GM19397 (cell line): ENCODE results near the gene SMIM1.

ENCODE experiments used
- ATAC-seq: cut with Tn5 transposase; IDR thresholded peaks from one replicate; pipeline ENCODE4 v1.9.1; 2021; ENCODE audit warnings: mild to moderate bottlenecking, moderate library complexity; ENCODE audit not compliant: unreplicated experiment

Gene SMIM1

DNA sequence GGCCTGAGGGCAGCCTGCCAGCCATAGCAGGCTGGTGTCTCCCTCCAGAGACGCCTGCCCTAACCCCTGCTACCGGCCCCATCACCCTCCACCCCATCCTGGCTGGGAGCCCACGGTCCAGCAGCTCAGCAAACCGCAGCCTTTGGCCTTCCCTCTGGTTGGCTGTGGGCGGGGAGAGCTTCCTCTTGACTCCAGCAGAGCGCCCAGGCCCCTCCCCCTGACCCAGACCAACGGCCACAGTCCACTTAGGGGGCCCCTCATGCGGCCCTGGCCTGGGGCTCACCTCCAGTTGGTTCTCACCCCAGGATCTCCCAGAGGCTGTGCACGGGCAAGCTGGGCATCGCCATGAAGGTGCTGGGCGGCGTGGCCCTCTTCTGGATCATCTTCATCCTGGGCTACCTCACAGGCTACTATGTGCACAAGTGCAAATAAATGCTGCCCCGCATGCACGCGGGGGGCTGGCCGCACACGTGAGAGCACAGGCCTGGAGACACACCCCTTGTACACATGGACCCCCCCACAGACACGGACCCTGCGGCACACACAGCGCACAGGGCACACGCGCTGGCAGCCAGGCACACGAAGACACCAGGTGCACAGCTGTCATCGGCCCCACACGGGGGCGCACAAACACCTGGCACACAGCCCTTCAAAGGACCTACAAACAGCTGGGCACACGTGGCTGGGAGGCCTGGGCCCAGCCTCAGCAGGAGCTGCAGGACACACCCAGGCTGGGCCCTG lies 3.1 kb downstream of the SMIM1 start:
- no peak for ATAC-seq

DNA sequence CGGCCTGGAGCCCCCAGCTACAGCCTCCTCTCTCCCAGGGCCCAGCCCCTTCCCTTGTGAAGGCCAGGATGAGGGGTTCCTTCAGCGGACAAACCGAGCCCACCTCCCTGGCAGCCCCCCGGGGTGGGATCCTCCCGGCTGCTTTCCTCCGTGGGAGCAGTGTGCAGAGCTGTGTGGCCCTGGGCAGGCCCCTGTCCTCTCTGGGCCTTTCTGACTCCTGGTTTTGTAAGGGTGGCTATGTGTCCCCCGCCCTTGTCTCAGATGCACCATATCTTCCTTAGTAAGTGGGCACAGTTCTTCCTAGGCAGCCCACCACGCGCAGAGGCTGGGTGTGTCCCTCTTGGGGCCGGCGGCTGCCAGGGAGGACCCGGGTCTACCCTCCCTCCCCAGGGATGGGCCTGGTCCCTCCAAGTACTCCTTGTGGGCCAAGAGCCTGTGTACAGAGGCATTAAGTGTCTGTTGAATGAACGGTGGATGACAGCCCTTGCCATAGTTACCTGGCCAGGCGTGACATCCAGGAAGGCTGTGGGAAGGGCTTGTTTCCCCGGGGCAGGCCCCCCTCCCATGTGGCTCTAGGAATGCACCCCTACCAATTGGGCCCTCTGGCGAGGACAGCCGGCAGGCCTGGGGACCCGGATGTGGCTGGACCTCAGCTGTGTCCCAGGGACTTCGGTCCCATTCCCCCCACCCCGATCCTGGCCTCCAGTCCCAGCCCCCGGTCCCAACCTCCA lies 3.8 kb downstream of the SMIM1 start:
- ATAC-seq: no peak

DNA sequence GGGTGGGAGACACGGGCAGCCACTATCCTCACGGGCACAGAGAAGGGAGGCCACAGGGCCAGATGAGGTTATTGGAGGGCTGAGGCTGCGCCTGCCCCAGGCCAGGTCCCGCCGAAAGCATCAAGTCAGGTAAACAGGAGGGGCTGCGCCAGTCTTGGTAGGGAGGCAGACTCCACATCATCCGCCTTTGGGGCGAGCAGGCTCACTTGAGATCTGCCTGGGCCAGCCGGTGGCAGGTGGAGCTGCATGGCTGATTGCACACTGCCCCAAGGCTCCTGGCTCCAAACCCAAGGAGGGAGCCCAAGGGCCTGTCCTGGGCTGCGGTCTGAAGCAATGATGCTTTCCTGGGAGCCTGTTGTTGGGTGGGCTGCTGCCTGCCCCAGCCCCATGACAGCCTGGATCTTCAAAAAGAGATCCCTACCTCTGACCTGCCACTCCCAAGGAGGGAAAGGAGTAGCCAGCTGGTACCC lies 4.6 kb downstream of the SMIM1 start:
- ATAC-seq: no peak

DNA sequence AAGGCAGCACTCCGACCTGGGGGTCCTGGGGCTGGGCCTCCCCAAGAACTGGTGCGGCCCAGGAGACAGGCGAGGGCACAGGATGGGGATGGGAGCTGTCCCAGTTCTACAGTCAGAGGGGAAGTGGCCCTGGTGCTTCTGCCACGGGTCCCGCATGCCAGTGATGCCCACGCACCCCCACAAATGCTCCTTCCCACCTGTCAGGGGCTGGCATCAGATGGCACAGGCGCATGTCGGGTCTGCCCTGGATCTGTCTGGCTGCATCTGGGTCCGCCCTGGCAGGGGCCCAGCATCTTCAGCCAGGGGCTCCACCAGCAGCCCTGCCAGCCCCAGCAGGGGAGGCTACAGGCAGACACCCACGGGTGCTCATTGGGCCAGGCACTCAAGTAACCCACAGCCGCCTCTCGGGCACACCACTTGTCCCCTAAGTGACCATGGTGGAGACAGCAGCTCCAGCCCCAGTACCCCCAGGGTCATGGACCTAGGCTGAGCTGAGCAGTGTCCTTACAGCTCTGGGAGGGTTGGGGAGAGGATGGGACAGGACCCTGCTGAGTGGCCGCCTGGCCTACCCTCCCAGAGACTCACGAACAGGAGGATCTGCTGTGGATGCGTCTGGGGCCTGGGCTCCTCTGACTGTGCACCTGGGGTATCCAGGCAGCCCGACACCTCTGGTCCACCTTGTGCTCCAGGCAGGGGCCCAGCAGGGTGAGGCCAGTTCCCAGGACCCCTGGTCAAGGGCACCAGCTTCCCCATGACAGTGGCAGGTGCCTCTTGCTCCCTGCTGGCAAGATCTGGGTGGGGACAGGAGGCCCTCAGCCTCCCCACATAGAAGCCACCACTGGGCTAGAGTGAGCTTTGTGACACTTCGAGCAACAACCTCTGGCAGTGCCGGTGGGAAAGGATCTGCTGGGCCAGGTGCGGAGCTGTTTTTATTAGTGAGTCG lies 5.4 kb downstream of the SMIM1 start:
- no peak for ATAC-seq

DNA sequence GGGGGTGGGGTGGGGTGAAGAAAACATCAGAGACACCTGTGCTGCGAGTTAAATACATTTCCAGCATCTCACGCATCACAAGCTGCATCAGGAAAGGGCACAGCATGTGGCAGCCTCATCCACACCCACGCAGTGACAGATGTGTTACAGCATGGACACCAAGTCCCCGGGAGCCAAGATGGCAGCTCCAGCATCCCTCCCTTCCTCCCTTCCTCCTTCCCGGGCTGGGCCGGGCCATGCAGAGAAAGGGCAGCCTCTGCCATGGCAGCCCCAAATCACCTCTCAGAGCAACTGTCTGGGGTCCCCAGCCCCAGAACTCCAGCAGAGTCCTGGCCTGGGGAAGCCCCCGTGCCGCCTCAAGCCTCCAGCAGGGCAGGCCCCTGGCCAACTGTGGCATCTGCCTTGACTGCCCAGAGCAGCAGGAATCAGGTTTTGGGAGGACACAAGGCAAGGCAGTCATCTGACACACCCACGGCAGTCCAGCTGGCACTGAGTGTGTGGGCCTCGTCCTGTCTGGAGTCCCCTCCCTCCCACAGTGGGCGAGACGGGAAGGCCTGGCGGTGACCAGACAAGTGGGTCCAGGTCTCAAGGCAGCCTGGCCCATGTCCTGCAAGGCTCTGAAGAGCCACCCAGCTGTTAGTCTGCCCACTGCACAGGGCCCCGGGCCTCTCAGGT lies 6.2 kb downstream of the SMIM1 start:
- ATAC-seq: no peak

DNA sequence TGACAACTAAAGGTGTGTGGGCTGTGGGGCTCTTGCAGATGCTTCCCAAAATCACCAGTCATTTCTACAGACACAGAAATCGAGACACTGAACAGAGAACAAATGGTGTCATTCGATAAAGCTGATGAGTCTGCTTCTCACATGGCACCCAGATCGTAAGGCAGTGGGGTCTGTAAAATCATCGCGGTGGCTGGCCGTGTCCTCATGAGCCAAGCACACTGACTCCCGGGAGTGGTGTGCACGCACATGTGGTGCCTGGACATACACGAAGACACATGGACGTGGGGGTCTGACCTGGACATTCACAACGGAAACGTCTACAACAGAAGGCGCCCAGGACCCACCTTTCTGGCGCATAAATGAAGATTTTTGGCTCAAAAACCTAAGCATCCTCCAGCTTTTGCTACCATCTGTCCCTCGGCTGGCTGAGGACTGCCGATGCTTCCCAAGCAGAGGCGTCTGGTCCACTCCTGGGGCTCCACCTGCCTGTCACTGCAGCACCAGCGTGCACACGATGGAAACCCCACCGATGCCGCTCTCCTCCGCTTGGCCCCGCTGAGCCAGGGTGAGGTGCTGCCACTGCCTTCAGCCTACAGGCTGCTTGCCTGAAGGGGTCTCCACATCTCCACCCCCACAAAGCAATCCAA lies 6.8 kb downstream of the SMIM1 start:
- ATAC-seq: no peak

DNA sequence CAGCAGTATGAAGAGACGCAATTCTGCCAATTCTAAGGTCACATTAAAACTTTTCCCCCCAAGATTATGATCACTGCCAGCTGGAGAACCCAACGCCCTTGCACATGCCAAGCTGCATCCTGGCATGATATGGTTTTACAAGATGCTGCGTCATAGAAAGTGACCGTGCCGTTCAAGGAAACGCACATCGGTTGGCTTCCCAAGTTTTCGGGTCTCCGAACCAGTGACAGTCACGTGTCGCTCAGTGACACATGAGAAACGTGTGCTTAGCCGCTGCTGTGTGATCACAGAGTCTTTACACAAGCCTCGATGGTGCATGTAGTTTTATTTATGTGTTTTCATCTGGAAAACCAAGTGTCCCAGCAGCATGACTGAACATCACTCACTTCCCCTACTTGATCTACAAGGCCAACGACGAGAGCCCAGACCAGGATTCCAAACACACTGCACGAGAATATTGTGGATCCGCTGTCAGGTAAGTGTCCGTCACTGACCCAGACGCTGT lies 7.4 kb downstream of the SMIM1 start:
- no peak for ATAC-seq

DNA sequence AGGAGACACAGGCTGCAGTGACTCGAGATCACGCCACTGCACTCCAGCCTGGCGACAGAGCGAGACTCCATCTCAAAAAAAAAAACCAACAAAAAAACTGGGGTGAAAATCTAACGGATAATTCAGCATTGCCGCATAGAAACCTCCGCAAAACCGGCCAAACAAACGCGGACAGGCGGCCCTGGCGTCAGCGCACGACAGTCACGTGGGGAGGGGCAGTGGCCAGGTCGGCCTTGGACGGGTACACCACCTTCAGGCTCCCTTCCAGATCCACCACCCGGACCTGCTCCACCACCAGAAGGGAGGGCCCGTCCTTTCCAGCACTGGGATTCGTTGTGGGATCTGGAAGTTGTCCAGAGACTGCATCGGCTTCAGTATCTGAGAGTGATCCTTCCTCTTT lies 8.4 kb downstream of the SMIM1 start:
- no peak for ATAC-seq

DNA sequence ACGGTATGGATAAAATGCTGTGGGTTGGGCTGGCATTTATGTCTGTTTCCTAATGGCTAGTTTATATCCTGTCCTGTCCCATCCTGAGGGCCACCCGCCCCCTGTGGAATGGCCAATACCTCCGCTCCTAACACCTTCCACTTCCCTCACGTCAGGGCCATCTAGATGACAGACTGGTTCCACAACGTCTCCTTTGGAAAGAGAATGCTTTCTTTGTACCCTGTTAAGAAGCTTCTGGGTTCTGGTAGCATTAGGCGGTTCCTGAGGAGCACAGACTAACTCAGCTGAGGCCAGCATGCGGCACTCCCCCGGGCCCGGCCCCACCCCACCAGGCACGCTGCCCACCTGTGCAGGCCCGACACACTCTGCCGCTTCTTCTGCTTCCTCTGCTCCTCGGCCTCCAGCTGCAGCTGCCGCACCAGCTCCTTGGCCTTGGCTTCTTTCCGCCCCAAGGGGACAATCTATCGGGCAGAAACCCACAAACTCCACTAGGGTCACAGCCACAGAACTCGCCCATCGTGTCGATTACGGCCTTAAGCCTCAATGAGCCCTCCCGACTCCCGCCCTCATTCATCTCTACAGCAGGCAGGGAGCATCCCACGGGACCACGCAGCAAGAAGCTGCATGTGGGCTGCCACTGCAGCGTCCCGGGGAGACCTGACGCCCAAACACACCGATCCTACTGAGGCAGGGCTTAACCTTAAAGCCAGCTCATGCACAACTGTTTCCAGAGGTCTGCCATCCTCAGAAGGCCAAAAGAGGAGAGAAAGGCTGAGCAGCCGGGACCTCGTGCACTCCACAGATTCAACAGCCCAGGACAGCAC lies 11.3 kb downstream of the SMIM1 start:
- no peak for ATAC-seq

DNA sequence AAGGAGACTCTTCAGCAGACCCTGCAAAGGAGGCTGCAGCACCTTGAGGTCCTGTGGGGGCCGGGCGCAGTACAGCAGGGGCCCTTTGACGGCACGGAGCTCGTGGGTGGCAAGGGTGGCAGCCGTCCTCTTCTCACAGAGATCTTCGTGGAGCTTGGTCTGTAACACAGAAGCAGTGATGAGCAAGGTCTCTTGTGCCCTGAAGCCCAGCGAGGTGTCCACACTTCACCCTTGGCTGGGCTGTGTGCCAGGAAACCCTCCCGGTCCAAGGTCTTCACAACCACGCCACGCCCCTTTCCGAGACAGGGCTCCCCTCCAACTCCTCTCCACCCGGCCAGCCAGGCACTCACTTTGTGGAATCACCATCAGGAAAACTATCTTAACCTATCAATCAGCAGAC lies 12.5 kb downstream of the SMIM1 start:
- ATAC-seq: no peak

DNA sequence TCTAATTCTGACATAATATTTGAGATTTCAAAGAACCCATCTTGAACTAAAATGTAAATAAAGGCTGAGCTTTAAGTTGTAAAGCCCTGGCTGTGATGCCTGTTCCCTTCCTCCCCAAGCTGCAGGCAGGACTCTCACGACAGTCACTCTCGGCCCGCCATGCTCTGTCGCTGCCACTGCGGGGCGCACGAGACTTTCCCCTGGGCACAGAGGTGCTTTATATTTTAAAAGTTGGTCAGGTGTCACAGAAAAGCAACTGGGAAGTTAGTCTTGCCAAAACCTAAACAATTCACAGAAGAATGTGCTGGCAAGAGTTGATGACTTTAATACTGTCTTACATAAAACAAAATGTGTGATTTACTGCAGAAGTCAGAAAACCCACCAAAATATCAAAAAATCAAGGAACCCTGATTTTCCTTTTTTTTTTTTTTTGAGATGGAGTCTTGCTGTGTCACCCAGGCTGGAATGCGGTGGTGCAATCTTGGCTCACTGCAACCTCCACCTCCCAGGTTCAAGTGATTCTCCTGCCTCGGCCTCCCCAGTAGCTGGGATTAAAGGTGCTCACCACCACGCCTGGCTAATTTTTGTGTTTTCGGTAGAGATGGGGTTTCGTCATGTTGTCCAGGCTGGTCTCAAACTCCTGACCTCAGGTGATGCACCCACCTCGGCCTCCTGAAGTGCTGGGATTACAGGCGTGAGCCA lies 13.1 kb downstream of the SMIM1 start:
- no peak for ATAC-seq

DNA sequence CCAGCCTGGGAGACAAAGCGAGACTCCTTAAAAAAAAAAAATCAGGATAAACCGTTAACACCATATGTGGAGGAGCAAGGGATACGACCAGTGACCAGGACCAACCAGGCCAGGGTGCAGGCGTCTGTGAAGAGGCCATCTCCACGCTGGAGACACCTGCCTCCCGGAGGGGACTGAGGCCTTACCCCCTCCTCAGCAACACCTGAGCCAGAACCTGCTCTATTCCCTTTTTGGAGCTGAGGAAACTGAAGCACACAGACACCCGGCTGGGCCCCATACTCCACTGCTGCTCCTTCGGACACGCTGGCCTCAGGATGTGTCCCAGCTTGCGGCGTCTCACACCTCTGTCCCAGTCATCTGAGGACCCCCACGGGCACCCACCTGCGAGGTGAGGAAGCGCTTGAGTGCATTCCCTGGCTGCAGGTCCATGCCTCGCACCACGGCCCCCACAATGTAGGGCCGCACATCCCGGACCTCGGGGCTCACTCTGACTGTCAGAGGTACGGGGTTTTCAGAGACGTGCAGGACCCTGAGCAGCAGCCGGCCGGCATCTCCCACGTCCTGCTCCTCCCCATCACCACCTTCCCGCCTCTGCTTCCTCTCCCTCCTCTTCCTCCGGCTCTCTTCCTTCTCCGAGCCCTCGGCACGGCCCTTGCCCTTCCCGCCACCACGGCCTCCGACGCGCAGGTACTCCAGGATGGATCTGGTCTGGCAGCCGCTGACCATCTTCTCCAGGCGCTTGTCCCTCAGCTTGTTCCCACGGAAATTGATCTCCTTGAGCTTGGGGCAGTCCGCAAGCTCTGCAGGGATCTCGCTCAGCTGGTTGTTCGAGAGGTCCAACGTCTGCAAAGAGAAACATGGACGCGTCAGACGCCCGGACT lies 14.2 kb downstream of the SMIM1 start:
- no peak for ATAC-seq

DNA sequence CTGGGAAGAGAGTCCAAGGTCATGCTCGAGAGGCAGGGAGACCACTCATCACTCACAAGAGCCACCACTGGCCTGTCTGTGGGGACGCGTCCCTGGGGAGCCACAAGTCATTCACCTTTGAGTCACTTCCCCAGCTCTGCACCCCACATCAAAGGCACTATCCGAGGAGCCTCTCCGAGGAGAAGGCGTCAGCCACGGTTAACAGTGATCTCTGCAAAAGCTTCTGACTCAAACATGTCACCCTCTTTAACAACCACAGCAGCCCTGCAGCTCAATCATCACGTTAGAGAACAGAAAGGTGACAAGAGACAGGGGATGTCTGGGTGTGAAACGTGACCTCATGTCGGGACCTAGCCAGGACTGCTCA lies 14.8 kb downstream of the SMIM1 start:
- no peak for ATAC-seq

DNA sequence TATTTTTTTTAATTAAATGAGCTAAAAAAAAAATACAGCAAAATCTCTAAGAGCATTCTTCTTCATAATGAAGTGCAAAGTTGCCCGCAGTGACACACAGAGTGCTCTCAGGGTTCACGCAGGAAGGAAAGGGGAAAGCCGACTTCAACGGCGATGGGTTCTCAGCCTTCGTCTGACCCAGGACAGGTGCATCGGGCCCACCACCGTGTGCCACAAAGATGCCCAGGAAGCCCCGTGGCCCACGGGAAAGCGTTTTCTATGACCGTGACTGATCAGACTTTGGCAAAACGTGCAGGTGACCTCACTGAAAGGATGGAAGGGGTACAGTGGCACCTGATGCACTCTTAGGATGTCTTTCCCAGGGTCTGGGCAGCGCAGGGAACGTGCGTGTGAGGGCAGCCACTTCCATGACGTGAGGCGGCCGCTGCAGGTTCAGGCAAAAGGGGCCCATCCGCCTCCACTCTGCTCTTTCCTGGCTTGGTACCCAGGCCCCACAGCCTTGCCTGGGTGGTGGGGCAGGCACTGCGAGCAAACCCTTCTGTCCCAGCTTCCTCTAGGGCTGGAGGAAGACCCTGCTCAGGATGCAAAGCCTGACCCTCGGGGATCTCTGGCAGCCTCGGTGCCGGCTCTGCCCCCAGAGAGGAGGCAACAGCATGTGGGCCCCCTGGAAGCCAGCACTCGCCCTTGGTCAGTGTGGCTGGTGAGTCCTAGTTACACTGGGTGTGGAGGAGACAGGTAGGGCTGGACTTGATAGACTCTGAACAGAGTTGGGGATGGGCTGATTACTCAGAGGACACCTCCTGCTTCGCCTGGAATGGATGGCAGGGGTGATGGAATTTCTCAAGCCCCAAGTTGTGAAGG lies 15.4 kb downstream of the SMIM1 start:
- no peak for ATAC-seq

DNA sequence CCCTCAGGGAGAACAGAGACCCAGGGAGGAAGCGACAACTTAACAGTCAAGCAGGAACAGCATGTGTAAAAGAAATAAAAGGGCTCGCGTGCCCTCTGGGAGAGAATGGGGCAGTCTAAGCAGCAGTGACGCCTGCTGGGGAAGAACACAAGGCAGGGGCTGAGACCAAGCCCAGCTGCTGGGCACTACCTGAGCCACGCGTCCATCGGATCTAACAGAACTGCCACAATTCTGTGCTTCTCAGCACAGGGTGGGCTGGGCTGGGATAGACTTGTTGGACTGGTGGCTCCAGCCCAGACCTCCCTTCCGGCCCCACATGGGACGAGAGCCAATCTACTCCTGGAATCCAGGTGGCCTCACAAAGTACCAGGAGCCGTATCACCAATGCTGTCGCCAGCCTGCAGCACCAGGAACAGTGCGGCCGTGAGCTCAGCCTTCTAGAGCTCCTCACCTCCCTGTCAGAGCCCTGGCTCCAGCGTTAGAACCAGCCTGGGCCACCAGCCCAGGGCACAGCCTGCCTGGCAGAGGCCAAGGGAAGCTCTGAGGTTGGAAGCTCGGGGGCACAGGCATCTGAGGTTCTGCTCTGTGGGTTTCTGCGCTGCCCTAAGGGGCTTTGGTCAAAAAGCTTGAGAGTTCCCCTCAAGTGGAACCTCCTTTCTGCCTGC lies 16.3 kb downstream of the SMIM1 start:
- no peak for ATAC-seq
